DMS114 treated with DMSO at 0.1 percent for 48 hours (cell line): ENCODE data around the gene TSHZ2.
"Not testable (repeated sequence)": the region's sequence is repeated elsewhere in the genome, so short reads cannot be mapped to it uniquely, and the experiment has no call there.

Source experiments
- DNase-seq: peaks from one replicate; lab custom pipeline; 2025; ENCODE audit not compliant: unreplicated experiment; lab: John Stamatoyannopoulos, UW

Gene TSHZ2

DNA sequence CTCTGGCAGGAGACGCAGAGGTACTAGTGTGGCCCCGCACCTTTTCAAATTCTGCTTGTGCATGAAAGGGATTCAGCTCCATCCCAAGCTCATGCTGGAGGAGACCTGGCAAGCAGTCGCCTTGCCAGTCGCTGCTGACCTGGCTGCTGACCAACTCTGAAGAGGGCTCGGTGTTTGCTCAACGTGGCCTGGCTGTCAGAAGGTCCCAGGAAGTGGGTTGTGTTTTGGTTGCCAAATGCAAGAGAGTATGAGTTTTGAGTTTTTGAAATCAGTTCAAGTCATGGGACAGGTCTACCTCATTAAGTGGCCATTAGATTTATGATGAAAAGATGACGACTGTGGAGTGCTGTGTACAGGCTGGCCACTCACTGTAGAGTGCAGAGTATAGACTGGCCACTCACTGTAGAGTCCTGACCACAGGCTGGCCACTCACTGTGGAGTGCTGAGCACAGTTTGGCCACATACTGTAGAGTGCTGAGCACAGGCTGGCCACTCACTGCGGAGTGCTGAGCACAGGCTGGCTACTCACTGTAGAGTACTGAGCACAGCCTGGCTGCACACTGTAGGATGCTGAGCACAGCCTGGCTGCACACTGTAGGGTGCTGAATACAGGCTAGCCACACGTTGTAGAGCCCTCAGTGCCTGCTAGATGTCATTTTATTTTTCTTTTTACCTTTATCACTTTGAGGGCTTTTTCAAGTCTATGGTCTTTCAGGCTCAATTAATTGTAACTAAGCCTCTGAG, 427.6 kb downstream of the TSHZ2 start:
- no peak for DNase-seq

DNA sequence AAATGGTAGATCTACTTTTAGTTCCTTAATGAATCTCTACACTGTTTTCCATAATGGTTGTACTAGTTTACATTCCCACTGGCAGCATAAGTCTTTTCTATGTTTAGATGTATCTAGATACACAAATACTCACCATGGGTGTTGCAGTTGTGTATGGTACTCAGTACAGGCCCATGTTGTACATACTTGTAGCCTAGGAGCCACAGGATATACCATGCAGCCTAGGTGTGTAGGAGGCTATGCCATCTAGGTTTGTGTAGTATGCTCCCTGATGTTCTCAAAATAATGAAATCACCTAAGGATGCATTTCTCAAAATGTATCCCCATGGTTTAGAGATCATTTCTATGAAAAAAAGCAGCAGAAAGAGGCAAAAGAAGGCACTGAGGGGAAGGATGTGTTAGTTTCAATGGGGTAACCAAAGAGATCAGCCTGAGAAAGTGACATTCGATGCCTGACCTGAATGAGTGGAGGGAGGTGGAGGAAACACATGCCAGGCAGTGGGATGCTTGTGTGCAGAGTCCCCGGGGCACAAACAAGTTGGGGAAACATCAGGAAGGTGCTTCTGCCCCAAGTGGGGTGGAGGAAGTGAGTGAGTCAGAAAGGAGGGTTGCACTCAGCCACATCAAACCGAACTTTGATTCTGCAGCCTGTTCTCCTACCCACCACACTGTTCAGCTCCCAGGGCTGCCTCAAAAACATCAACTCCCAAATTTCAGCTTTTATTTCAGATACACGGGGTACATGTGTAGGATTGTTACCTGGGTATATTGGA, 430.3 kb downstream of the TSHZ2 start:
- DNase-seq, result no peak

DNA sequence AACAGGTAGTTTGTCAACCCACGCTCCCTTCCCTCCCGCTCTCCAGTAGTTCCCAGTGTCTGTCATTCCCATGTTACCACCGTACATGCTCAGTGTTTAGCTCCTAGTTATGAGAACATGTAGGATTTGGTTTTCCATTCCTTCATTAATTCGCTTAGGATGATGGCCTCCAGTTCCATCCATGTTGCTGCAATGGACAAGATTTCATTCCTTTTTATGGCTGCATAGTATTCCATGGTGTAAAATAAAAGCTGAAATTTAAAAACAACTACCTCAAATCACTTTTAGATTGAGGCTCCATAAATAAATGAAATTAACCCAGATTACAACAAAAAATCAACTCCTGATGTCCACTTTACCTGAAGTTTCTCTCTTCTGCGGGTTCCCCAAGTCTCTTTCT, 430.9 kb downstream of the TSHZ2 start:
- DNase-seq, result no peak

DNA sequence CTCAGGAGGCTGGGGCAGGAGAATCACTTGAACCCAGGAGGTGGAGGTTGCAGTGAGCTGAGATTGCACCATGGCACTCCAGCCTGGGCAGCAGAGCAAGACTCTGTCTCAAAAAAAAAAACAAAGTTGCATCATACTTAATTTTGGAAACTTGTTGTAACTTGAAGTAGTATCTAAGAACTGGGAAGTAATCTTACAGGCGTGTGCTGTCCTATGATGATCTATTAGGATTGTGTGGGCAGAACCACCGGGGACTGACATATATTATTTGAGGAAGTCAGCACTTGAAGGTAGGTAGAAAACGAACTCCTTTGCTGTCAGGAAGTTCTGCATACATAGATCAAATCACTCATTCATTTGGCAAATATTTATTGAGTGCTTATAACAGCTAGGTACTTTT, 433.0 kb downstream of the TSHZ2 start:
- no peak for DNase-seq

DNA sequence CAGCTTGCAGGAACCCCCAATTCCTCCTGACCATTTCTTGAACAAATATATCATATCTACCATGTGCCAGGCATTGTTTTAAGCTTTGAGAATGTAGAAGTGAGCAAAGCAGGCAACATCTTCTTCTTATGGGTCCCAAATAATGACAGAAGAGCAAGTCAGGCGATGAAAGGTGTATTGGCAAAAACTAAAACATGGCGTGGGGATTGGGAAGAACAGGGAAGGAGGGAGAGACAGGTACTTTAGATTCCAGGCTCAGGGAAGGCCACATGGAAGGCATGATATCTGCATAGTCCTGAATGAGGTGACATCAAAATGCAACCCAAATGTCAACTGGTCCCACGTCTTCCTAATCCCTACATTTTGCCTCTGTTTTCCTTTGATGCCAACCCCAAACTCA, 434.4 kb downstream of the TSHZ2 start:
- DNase-seq, result no peak

DNA sequence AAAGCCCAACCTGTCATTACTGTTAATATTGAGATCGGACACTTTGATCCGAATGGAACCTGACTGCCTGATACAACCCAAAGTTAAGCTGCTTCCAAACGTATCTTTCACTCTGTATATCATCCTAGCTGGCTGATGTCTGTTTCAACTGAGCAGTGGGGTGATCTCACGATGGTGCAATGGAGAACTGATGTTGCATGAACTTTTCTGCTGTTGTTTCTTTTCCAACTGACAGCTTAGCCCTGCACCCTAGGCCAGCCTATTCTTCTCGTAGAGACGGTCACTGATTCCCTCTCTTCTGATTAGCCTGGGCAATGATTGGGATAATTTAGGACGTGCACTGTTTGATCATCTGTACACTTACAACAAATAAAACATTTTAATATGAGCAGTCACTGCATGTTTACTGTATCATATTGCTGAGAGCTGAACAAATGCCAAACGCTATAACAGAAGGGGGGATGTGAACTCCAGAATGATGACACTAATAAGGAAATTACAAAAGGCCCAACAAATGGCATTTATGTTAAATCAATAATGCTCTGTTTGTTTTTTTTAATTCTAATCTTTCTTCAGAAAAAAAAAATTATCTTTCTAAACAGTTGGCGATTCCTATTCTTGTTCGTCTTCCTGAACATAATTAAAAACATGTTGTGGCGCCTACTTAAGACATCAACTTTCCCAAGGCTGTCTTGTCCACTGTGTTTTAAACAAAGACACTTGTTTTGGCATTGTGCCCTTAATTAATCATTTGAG, 436.7 kb downstream of the TSHZ2 start:
- DNase-seq, result no peak

DNA sequence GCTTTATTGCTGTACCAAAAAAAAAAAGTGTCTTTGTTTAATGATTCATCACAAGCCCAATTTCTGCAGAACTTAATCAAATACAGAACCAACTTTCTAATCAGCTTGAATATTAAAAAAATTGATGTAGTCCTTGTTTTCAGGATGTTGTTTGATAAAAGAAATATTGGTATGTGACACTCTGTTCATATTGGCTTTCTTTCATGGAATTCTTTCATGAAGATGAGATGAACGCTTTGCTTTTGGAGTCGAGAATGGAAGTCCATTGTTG, 437.2 kb downstream of the TSHZ2 start:
- no peak for DNase-seq

DNA sequence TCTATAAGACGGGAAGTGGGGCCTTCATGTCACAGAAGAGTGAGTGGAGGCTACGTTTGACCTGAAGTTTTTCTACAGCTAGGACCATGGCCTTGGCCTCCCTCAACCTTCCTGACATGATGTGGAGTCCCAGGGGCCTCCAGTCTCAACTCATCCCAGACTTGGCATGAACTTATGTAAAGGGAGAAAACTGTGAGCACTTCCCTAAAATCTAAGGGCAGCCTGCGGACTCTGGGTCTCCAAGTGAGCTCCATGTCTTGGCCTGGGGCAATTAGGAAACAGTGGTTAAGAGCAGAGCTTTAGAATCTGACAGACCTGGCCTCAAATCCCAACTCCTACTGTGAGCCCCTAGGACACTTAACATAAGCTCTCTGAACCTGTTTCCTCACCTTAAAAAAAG, 439.0 kb downstream of the TSHZ2 start:
- DNase-seq, result no peak

DNA sequence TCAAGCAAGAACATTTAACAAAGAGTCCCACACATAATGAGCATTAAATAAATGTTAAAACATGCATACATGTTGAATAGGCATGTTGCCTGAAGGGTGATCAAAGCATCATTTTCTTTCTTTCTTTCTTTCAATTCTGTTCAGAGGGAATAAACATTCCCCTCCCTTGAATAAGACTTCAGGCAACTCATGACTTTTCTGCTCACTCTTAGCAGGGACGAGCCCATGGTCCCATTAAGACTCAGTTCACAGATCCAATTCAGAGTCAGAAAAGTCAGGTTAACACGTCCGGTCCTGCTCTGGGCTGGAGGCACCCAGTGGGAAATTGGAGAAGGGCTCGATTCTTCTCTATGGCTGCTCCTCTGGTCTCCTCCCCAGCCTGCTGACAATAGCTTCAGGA, 439.7 kb downstream of the TSHZ2 start:
- no peak for DNase-seq

DNA sequence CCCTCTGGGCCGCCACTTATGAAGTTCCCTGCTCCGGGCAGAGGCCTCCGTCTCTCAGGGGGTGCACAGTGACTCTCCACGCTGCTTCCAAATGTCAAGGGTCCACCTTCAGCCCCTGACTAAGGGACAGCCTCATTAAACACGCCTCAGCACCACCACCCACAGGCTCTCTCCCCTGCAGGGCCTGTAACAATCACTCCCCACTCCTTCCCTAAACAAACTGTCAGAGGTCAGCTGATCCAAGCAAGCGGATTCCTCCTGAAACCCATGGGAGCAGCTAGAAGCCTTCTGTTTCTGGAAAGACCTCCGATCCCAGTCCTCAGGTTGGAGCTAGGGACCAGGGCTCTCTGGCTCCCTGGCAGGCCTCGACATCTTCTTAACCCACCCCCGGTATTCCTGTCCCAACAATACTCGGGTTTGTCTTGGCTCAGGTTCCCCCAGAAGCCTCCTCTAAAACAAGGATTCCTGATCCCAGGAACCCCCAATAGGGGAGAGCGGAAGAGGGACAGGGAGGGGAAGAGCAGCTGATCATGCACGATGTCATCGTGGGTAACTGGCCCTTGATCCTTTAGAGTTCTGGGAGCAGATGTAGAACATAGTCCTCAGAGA, 440.5 kb downstream of the TSHZ2 start:
- DNase-seq, result no peak

DNA sequence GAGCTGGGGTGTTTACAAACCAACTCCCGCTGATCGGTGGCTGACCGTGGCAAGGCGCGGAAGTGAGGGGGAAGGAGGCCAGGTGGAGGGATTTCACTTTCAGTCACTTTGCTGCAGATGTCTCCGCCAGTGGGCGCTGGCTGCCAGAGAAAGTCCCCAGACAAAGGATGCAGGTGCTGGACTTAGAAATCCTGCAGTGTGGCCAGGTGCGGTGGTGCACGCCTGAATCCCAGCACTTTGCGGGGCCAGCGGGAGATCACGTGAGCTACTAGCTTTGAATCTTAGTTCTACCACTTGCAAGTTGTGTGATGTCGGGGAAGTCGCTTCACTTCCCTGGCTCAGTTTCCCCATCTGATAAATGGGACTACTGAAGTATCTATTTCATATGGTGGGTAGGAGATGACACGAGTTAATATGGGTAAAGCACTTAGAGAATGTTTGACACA, 441.1 kb downstream of the TSHZ2 start:
- no peak for DNase-seq

DNA sequence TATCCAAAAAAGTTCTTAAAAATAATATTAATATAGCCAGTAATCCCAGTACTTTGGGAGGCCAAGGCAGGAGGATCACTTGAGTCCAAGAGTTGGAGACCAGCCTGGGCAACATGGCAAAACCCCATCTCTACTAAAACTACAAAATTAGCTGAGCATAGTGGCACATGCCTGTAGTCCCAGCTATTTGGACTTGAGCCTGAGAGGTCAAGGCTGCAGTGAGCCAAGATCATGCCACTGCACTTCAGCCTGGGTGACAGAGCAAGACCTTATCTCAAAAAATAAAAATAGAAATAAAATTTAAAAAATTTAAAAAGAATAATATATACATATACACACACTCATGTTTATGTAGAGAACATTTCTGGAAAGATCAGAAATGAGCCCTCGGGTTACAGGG, 441.7 kb downstream of the TSHZ2 start:
- not testable (repeated sequence) for DNase-seq

DNA sequence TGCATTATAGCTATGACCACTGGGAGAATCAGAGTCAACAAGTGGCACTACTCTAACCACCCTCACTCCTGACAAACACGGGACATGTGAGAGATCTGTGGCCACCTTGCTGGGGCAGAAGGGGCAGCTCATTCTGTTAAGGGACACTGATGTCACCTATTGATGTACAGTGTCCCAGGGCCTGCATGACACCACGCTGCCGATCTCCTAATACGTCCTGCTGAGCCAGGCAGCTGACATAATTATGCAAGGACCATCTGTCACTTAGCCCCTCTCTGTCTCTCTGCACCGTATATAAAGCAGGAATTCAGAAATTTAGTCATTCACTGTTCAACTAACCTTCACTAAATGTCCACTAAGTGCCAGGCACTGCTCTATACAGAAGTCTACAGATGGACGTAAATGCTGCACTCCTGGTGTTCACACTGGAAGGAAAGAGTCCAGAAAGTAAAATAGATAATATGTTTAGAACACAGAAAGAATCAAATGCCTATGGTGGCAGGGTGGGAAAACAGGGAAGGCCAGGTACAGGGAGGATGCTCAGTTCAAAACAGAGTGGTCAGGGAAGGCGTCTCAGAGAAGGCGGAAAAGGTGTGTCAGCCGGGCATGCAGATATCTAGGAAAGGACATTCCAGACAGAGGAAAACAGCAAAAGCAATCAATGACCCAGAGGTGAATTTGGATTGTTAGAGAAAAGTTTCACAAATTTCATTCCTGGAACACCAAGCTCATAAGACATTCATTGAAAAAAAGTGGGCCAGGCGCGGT, 447.7 kb downstream of the TSHZ2 start:
- no peak for DNase-seq

DNA sequence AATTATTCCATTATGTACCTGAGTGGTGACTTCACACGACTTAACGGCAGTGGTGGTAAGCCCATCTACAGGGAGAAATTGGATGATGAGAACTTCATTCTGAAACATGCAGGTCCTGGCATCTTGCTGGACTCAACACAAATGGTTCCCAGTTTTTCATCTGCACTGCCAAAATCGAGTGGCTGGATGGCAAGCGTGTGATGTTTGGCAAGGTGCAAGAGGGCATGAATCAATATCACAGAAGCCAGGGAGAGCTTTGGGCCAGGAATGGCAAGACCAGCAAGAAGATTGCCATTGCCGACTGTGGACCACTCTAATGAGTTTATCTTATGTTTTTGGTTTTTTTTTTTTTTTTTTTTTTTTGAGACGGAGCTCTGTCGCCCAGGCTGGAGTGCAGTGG, 449.2 kb downstream of the TSHZ2 start:
- no peak for DNase-seq

DNA sequence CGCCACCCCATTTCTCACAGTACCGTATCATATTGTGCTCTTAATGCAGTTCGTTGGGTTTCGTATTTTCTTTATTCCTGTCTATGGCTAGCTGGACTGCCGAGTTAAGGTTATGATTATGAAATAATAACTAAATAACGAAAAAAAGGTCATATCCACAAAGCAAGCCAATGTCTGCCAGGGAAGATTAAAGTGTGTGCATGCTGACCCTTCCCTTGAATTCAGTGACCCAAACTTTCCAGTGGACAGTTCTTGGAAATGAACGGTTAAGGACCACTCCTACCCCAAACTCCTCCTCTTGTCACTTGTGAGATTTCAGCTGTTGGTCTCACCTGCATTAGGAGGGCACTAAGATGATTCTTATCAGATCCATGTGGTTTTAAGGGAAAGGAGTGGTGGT, 449.9 kb downstream of the TSHZ2 start:
- no peak for DNase-seq

DNA sequence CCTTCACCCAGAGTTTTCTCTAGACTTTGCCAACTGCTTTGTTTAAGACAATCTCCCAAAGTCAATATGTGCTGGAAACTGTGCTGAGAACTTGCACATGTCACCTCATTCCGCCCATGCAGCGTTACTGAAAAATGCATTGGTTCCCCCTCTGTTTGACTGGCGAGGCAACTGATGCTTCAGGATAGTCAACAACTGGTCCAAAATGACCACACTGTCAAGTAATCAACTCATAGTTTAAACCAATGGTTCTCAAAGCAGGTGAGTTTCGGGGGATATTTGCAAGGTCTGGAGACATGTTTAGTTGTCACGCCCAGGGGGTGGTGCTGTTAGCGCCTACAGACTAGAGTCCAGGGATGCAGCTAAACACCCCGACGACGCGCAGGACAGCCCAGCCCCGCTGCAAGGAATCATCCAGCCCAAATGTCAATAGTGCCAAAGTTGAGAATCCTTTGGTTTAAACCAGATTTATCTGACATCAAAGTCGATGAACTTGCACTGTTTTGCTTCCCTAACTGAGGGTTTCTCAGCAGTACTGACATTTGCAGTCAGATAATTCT, 451.5 kb downstream of the TSHZ2 start:
- DNase-seq, result no peak

DNA sequence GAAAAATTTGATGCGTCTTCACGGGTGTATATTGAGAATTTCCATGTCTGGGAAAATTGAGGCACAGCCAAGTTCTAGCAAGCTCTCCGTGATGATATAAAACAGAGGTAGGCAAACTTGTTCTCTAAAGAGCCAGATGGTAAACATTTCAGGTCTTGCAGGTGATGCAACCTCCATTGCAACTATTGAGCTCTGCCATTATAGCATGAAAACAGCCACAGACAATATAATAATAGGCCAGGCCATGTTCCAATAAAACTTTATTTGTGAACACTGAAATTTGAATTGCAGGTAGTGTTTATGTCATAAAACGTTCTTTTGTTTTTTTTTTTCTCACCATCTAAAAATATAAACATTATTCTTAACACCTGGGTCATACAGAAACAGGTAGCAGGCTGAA, 453.3 kb downstream of the TSHZ2 start:
- no peak for DNase-seq

DNA sequence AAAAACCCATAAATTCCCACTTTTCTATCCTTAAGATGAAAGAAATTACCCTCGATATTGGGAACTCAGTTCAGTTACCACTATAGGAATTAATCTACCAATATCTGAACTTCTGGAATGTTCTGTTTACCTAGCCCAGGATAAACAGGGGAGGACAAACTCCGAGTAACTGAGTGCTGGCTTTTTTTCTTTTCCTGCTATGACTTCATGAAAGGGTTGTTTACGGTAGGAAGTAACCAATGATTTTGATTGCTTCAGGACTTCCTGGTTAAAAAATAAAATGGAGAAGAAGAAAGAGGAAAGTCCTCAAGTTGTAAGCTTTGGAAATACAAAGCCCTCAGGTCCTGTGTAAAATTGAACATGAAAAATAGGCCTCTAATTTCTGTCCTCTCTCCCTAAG, 453.8 kb downstream of the TSHZ2 start:
- DNase-seq, result no peak

DNA sequence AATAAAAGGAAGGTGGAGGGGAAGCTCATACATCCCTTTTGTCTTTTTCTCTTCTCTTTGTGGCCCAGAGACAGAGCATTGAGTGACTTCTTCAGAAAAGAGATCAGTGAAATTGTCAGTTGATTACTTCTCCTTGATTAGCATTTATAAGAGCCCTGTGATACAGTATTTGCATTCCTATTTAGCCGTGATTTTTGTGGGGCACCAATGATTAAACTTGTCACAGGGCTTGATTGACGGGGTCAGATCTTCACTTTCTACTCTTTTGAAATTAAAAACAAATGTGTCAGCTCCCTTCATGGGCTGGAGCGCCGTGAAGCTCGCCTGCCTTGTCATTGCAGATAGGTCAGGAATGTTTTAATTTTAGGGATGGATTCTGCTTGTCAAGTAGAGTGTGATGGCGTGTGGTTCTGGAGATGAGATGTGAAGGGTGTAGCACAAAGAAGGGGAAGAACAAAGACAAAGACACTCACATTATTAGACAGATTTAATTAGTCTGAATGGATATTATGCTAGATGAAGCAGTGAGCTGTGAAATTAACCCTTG, 454.7 kb downstream of the TSHZ2 start:
- DNase-seq, result no peak

DNA sequence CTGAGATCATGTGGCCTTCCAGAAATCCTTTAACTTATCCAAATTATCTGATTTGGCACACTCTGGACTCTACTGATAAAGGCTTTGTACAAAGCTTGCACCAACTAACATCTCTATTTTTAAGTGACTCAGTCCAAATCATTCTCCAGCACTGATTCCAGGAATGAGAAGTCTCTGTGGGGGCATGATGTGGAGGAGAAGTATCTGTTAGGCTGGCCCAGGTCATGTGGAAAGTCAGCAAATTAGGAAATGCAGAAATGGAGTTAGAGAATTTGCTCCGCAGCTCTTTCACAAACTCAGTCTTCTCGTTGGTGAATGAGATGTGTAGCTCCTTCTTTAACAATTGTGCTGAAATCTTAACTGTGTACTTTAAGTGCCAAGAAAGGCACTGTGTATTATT, 455.8 kb downstream of the TSHZ2 start:
- no peak for DNase-seq
